ENCODE measurements around the gene CCDC175.

- TF ChIP-seq, protein P1, sequence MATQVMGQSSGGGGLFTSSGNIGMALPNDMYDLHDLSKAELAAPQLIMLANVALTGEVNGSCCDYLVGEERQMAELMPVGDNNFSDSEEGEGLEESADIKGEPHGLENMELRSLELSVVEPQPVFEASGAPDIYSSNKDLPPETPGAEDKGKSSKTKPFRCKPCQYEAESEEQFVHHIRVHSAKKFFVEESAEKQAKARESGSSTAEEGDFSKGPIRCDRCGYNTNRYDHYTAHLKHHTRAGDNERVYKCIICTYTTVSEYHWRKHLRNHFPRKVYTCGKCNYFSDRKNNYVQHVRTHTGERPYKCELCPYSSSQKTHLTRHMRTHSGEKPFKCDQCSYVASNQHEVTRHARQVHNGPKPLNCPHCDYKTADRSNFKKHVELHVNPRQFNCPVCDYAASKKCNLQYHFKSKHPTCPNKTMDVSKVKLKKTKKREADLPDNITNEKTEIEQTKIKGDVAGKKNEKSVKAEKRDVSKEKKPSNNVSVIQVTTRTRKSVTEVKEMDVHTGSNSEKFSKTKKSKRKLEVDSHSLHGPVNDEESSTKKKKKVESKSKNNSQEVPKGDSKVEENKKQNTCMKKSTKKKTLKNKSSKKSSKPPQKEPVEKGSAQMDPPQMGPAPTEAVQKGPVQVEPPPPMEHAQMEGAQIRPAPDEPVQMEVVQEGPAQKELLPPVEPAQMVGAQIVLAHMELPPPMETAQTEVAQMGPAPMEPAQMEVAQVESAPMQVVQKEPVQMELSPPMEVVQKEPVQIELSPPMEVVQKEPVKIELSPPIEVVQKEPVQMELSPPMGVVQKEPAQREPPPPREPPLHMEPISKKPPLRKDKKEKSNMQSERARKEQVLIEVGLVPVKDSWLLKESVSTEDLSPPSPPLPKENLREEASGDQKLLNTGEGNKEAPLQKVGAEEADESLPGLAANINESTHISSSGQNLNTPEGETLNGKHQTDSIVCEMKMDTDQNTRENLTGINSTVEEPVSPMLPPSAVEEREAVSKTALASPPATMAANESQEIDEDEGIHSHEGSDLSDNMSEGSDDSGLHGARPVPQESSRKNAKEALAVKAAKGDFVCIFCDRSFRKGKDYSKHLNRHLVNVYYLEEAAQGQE (IDR thresholded peaks at IDR 0.05; ENCODE audit: insufficient read depth in 1 of 2, low read depth in 2 of 2, low read length in 2 of 2): no peak
- no peak for TF ChIP-seq POLR2AphosphoS5 (IDR thresholded peaks at IDR 0.05; ENCODE audit: low read depth, low read length)
- no peak for TF ChIP-seq FOXP2 (optimal IDR thresholded peaks at IDR 0.05; ENCODE audit: borderline replicate concordance, extremely low read depth, extremely low read length, insufficient read depth)
- no peak for TF ChIP-seq TAF1 (IDR thresholded peaks at IDR 0.05; ENCODE audit: borderline replicate concordance, insufficient read depth, low read length)
These were observed 94.6 kb downstream of the CCDC175 start for GRCh38 chr14:59481871-59482540.
